ENCODE results near the gene FARS2. TPM values are rescaled to one million over a fixed set of nuclear protein-coding genes. Genes with fewer than 3 reads are reported as not detected.

The FARS2 gene
- total and polyA plus RNA-seq, 7 experiments from 2014 or later = 16.2 to 28.1 (median 20.8) TPM

DNA sequence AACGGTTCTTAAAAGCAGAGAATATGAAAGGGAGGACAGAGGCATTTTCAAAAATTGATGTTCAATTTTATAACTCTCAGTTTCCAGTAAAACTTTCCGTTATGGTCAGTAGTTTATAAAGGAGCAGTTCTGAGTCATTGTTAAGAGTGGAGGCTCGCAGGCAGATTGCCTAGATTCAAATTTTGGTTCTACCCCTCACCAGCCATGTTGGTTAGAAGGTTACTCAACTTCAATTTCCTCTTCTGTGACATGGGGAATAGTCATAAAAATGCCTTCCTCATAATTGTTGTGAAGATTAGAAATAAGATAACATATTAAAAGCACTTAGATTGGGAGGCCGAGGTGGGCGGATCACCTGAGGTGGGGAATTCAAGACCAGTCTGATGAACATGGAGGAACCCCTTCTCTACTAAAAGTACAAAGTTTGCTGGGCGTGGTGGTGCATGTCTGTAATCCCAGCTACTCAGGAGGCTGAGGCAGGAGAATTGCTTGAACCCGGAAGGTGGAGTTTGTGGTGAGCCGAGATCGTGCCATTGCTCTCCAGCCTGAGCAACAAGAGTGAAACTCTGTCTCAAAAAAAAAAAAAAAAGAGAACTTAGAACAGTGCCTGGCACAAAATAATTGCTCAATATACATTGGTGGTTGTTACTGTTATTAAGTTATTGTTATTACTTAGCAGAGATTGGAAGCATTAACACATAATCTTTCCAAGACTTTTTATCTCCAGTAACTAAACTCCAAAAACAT lies 396.5 kb downstream of the FARS2 start:
- Mint-ChIP-seq H3K36me3 (peaks cover 9 to 59% (median 38%) of the 10 kb centered on the region in 5 donors), H3K4me1 (peaks cover 0 to 25% (median 16%) of the 10 kb centered on the region in 7 donors), H3K9me3 (peaks cover 0 to 6% (median 0%) of the 10 kb centered on the region in 11 donors), H3K27me3 (no peaks in the 10 kb centered on the region), H3K27ac (no peak overlapping the region), H3K4me3 (no peak overlapping the region)
- Histone ChIP-seq H3K4me1 (ENCODE audit: control insufficient read depth in 2 of 2, insufficient read depth in 2 of 2, low read length in 2 of 2) (no peaks in the 10 kb centered on the region), H3K27me3 (ENCODE audit: control insufficient read depth in 2 of 2, insufficient read depth in 2 of 2, low read length in 2 of 2) (no peaks in the 10 kb centered on the region), H3K27ac (ENCODE audit: low read depth, low read length) (no peak overlapping the region), H3K9me3 (ENCODE audit: control insufficient read depth in 2 of 3, low read length in 3 of 3) (no peaks in the 10 kb centered on the region), H3K36me3 (ENCODE audit: control insufficient read depth in 2 of 3, insufficient read depth in 3 of 3, low read length in 3 of 3) (peaks cover 0 to 4% (median 0%) of the 10 kb centered on the region in 3 experiments), H3K4me3 (ENCODE audit: low read length) (no peak overlapping the region)
- intact Hi-C loops (cut with micrococcal nuclease) = no loop called here
- POLR2A ChIA-PET = interaction anchor here (1.0 to 1.5 kb wide), 2 partner anchors 10 to 15 kb away, joined by 3 read pairs; no protein-coding TSS in a partner anchor
- CTCF ChIA-PET = no interaction called here
- DNase-seq (no peak), ATAC-seq (peak; percentile 72)

DNA sequence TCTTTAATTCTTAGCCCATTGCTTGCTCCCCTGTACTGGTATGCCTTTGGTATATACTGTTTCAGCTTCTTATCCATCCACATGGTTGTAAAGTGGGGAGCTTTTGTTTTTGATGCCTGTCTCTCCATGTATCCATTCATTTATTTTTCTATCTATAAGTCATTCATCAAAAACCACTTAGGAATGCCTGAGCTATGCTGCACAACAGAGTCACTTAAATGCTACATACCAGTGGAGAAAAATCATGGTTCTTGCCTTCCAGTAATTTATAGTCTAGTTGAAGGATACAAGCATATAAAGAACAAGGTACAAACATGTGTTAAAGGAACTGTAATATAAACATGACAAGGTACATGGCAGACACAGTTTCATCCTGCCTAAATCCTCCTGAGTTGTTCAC lies 398.2 kb downstream of the FARS2 start:
- H3K4me3 ChIP-seq (ENCODE audit: low read length) = no peak overlapping the region
- Mint-ChIP-seq H3K27ac (no peak overlapping the region), H3K4me3 (no peak overlapping the region), H3K4me1 (peaks cover 3 to 41% (median 31%) of the 10 kb centered on the region in 7 donors), H3K27me3 (no peaks in the 10 kb centered on the region), H3K9me3 (peaks cover 0 to 6% (median 0%) of the 10 kb centered on the region in 11 donors), H3K36me3 (peaks cover 3 to 48% (median 29%) of the 10 kb centered on the region in 5 donors)
- DNase-seq = no peak
- CTCF ChIA-PET = no interaction called here
- H3K27ac ChIP-seq (ENCODE audit: low read depth, low read length) = no peak overlapping the region
- H3K4me1 ChIP-seq (ENCODE audit: control insufficient read depth in 2 of 2, insufficient read depth in 2 of 2, low read length in 2 of 2) = peaks cover 0 to 13% of the 10 kb centered on the region in 2 donors
- no peaks in the 10 kb centered on the region for H3K9me3 ChIP-seq (ENCODE audit: control insufficient read depth in 2 of 3, low read length in 3 of 3)
- POLR2A ChIA-PET = interaction anchor here (0.7 kb wide), 1 partner anchor 12 kb away, joined by 3 read pairs; no protein-coding TSS in a partner anchor
- no peak for ATAC-seq
- H3K27me3 ChIP-seq (ENCODE audit: control insufficient read depth in 2 of 2, insufficient read depth in 2 of 2, low read length in 2 of 2) = no peaks in the 10 kb centered on the region
- H3K36me3 ChIP-seq (ENCODE audit: control insufficient read depth in 2 of 3, insufficient read depth in 3 of 3, low read length in 3 of 3) = peaks cover 0 to 4% (median 0%) of the 10 kb centered on the region in 3 experiments
- intact Hi-C loops (cut with micrococcal nuclease) = no loop called here

DNA sequence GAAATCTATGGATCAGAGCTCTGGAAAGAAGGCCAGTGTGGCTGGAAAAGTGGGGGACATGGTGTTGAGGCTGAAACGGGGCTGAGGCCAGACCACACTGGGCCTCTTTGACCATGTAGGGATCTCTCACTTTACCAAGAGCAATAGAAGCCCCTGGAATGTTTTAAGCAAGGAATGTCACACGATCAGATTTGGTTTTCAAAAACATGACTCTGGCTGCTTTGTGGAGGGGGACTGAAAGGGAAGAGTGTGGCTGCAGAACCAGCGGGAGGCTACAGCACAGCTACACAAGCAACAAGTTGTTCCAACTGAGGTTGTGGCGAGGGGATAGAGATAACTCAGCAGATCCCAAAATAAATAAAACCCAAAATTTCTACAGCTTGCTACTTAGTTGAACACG lies 399.5 kb downstream of the FARS2 start:
- H3K4me3 ChIP-seq (ENCODE audit: low read length) = no peak overlapping the region
- no peak overlapping the region for H3K27ac ChIP-seq (ENCODE audit: low read depth, low read length)
- no peak for DNase-seq
- H3K4me3 Mint-ChIP-seq = no peak overlapping the region
- H3K36me3 ChIP-seq (ENCODE audit: control insufficient read depth in 2 of 3, insufficient read depth in 3 of 3, low read length in 3 of 3) = no peaks in the 10 kb centered on the region
- intact Hi-C loops (cut with micrococcal nuclease) = loop anchor here in 1 of 2 donors (10.0 kb wide), 1 partner anchor 656 kb away; the partner anchor contains the start of gene RPP40
- no peaks in the 10 kb centered on the region for H3K27me3 ChIP-seq (ENCODE audit: control insufficient read depth in 2 of 2, insufficient read depth in 2 of 2, low read length in 2 of 2)
- peaks cover 0 to 4% (median 0%) of the 10 kb centered on the region in 11 donors for H3K9me3 Mint-ChIP-seq
- H3K27me3 Mint-ChIP-seq = no peaks in the 10 kb centered on the region
- peaks cover 14 to 54% (median 44%) of the 10 kb centered on the region in 7 donors for H3K4me1 Mint-ChIP-seq
- peaks cover 0 to 24% of the 10 kb centered on the region in 2 donors for H3K4me1 ChIP-seq (ENCODE audit: control insufficient read depth in 2 of 2, insufficient read depth in 2 of 2, low read length in 2 of 2)
- no peak for ATAC-seq
- H3K9me3 ChIP-seq (ENCODE audit: control insufficient read depth in 2 of 3, low read length in 3 of 3) = no peaks in the 10 kb centered on the region
- H3K36me3 Mint-ChIP-seq = peaks cover 3 to 35% (median 16%) of the 10 kb centered on the region in 5 donors
- H3K27ac Mint-ChIP-seq = peak overlapping the region in 4 of 9 donors; percentile 3 to 89 (median 30)
- ChIA-PET CTCF (interaction anchor here (0.6 kb wide), 1 partner anchor 87 kb away, joined by 3 read pairs; no protein-coding TSS in a partner anchor), POLR2A (interaction anchor here (1.3 kb wide), 1 partner anchor 10 kb away, joined by 3 read pairs; no protein-coding TSS in a partner anchor)

DNA sequence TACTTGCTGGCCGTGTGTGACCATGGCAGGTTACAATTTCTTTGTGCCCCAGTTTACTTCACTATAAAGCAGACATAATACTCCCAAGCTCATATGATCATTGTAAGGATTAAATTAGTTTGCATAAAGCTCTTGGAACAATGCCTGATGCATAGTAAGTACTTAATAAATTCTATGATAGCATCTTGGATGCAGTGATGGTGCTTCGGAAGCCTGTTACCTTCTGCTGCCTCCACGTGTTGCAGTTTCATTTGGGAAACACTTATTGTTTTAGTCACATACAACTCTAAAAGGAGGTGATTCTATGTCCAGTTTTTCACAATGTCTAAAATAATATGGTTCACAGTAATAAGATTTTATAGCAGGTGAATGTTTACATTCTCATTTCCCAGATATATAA lies 401.5 kb downstream of the FARS2 start:
- H3K4me3 Mint-ChIP-seq = no peak overlapping the region
- peak overlapping the region in 4 of 9 donors; percentile 49 to 90 (median 73) for H3K27ac Mint-ChIP-seq
- peaks cover 24 to 71% (median 62%) of the 10 kb centered on the region in 7 donors for H3K4me1 Mint-ChIP-seq
- Histone ChIP-seq H3K27me3 (ENCODE audit: control insufficient read depth in 2 of 2, insufficient read depth in 2 of 2, low read length in 2 of 2) (no peaks in the 10 kb centered on the region), H3K4me1 (ENCODE audit: control insufficient read depth in 2 of 2, insufficient read depth in 2 of 2, low read length in 2 of 2) (peaks cover 0 to 36% of the 10 kb centered on the region in 2 donors), H3K4me3 (ENCODE audit: low read length) (no peak overlapping the region), H3K9me3 (ENCODE audit: control insufficient read depth in 2 of 3, low read length in 3 of 3) (no peaks in the 10 kb centered on the region), H3K36me3 (ENCODE audit: control insufficient read depth in 2 of 3, insufficient read depth in 3 of 3, low read length in 3 of 3) (no peaks in the 10 kb centered on the region), H3K27ac (ENCODE audit: low read depth, low read length) (no peak overlapping the region)
- peaks cover 0 to 4% (median 0%) of the 10 kb centered on the region in 11 donors for H3K9me3 Mint-ChIP-seq
- no peaks in the 10 kb centered on the region for H3K27me3 Mint-ChIP-seq
- no peak for DNase-seq
- no peak for ATAC-seq
- CTCF ChIA-PET = interaction anchor here (1.0 kb wide), 1 partner anchor 192 kb away, joined by 4 read pairs; no protein-coding TSS in a partner anchor
- peaks cover 0 to 24% (median 9%) of the 10 kb centered on the region in 5 donors for H3K36me3 Mint-ChIP-seq
- intact Hi-C loops (cut with micrococcal nuclease) = loop anchor here in 1 of 2 donors (10.0 kb wide), 1 partner anchor 658 kb away; the partner anchor contains the start of gene RPP40
- POLR2A ChIA-PET = interaction anchor here (1.1 to 1.9 kb wide), 2 partner anchors 26 to 46 kb away, joined by 3 to 7 read pairs; no protein-coding TSS in a partner anchor

DNA sequence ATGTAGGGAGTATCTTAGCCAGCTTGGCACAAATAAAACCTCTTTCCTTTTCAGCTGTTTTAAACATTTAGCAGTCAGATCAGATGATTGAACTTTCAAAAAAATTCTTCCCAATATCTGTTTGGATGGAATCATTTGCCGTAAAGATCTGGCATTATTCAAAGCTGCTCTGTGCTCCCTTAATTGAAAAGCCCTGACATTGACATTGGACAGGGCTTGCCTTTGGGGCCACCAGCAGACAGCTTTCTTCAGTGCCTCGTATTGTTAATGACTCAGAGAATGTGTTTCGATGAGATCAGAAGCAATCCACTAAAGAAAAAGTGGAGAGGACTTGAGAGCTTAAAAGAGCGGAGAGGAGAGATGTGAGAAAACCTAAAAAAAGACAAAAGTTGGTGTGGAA lies 401.9 kb downstream of the FARS2 start:
- no peaks in the 10 kb centered on the region for H3K27me3 ChIP-seq (ENCODE audit: control insufficient read depth in 2 of 2, insufficient read depth in 2 of 2, low read length in 2 of 2)
- ChIA-PET CTCF (interaction anchor here (1.0 kb wide), 1 partner anchor 192 kb away, joined by 4 read pairs; no protein-coding TSS in a partner anchor), POLR2A (interaction anchor here (0.7 to 1.9 kb wide), 6 partner anchors 13 to 312 kb away, joined by 3 to 7 read pairs (median 3); no protein-coding TSS in a partner anchor)
- Mint-ChIP-seq H3K4me3 (peak overlapping the region in 7 of 10 donors; percentile 1 to 68 (median 15)), H3K27me3 (no peaks in the 10 kb centered on the region), H3K27ac (peak overlapping the region in 6 of 9 donors; percentile 49 to 90 (median 78)), H3K4me1 (peaks cover 24 to 76% (median 67%) of the 10 kb centered on the region in 7 donors), H3K9me3 (peaks cover 0 to 4% (median 0%) of the 10 kb centered on the region in 11 donors), H3K36me3 (peaks cover 0 to 24% (median 5%) of the 10 kb centered on the region in 5 donors)
- no peak overlapping the region for H3K4me3 ChIP-seq (ENCODE audit: low read length)
- H3K4me1 ChIP-seq (ENCODE audit: control insufficient read depth in 2 of 2, insufficient read depth in 2 of 2, low read length in 2 of 2) = peaks cover 0 to 38% of the 10 kb centered on the region in 2 donors
- no peak for ATAC-seq
- H3K27ac ChIP-seq (ENCODE audit: low read depth, low read length) = no peak overlapping the region
- intact Hi-C loops (cut with micrococcal nuclease) = loop anchor here in 1 of 2 donors (10.0 kb wide), 1 partner anchor 658 kb away; the partner anchor contains the start of gene RPP40
- no peaks in the 10 kb centered on the region for H3K9me3 ChIP-seq (ENCODE audit: control insufficient read depth in 2 of 3, low read length in 3 of 3)
- no peaks in the 10 kb centered on the region for H3K36me3 ChIP-seq (ENCODE audit: control insufficient read depth in 2 of 3, insufficient read depth in 3 of 3, low read length in 3 of 3)
- no peak for DNase-seq

DNA sequence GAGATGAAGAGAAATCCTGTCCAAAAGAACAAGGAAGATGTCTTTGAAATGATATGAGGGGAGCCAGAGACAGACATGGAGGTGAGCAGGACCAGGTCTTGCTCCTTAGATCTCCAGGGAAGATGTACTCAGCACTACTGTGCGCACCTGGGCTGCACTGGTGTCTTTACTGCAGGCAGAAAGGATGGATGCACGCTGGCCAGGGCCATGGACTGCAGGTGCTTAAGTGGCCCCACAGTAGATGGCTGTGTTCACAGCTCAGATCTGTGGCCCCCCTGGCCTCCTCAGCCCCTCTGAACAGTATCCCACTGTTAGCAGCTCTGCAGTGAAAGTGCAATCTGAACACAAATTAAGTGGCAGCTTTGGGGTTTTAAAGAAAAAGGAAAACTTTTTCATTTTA lies 402.4 kb downstream of the FARS2 start:
- CTCF ChIA-PET = interaction anchor here (1.0 kb wide), 1 partner anchor 193 kb away, joined by 4 read pairs; no protein-coding TSS in a partner anchor

More for the DNA sequence above, 402.4 kb downstream of the FARS2 start:
- H3K36me3 Mint-ChIP-seq = peaks cover 0 to 23% (median 5%) of the 10 kb centered on the region in 5 donors
- Histone ChIP-seq H3K27ac (ENCODE audit: low read depth, low read length) (no peak overlapping the region), H3K4me1 (ENCODE audit: control insufficient read depth in 2 of 2, insufficient read depth in 2 of 2, low read length in 2 of 2) (peaks cover 0 to 43% of the 10 kb centered on the region in 2 donors), H3K27me3 (ENCODE audit: control insufficient read depth in 2 of 2, insufficient read depth in 2 of 2, low read length in 2 of 2) (no peaks in the 10 kb centered on the region), H3K9me3 (ENCODE audit: control insufficient read depth in 2 of 3, low read length in 3 of 3) (no peaks in the 10 kb centered on the region), H3K4me3 (ENCODE audit: low read length) (no peak overlapping the region), H3K36me3 (ENCODE audit: control insufficient read depth in 2 of 3, insufficient read depth in 3 of 3, low read length in 3 of 3) (no peaks in the 10 kb centered on the region)
- POLR2A ChIA-PET = interaction anchor here (0.7 to 2.4 kb wide), 7 partner anchors 13 to 313 kb away, joined by 3 to 7 read pairs (median 3); no protein-coding TSS in a partner anchor
- H3K9me3 Mint-ChIP-seq = peaks cover 0 to 4% (median 0%) of the 10 kb centered on the region in 11 donors
- H3K4me1 Mint-ChIP-seq = peaks cover 24 to 80% (median 71%) of the 10 kb centered on the region in 7 donors
- DNase-seq = no peak
- H3K27me3 Mint-ChIP-seq = no peaks in the 10 kb centered on the region
- intact Hi-C loops (cut with micrococcal nuclease) = loop anchor here in 1 of 2 donors (2.0 to 10.0 kb wide), 4 partner anchors 45 to 659 kb away; partner anchors contain the start of gene RPP40
- ATAC-seq = no peak
- H3K27ac Mint-ChIP-seq = peak overlapping the region in 8 of 9 donors; percentile 38 to 93 (median 67)
- peak overlapping the region in 5 of 10 donors; percentile 1 to 68 (median 15) for H3K4me3 Mint-ChIP-seq

All from naive thymus-derived CD4-positive, alpha-beta T cell (primary cell).